Hepatic stellate cell (primary cell): ENCODE results near the gene IL1RN.

ENCODE experiments used
- DNase-seq: peaks from one replicate; pipeline ENCODE4 v3.0.0; 2011; ENCODE audit warnings: low spot score

IL1RN gene

DNA sequence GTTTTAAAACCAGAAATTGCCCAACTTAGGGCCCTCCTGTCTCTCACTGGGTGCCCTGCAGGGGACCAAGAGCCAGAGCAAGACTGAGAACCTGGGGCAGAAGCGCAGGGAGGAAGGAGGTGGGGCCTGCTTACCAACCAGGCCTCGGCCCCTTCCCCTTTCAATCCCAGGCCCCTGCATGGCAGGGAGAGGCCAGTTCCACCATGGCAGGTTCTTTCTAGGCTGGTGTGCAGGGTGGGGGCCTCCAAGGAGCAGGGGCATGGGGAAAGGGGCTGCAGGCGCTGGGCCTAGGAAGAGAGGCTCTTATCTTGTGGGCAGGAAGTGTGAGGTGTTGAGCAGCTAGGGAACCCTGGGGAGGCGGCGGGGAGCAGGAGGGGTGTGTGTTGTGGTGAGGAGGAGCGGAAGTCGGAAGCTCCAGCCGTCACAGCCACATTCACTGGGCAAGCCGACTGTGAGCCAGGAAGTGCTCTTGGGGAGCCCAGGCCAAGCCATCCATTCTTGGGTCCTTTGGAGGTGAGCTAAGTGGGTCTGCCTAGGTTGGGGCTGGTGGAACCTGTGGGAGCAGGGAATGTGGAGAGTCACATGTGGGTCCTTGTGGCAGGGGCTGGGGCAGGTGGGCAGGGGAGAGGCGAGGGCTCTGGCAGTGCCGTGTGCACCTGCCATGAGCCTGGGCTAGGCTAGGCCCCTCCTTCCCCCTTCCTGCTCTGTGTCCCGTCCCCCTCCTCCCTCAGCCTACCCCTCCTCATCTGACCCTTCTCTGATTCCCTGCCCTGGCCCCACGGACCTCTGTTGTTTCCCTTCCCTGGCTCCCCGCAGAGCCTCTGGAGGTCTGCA lies 46.4 kb downstream of the IL1RN start, which contains the start of gene PSD4:
Gene PSD4 (plus strand): TSS at position 430 of the 834 bp plus-strand sequence. CDS start 8,486 bp downstream, outside the sequence.
- DNase-seq: no peak

DNA sequence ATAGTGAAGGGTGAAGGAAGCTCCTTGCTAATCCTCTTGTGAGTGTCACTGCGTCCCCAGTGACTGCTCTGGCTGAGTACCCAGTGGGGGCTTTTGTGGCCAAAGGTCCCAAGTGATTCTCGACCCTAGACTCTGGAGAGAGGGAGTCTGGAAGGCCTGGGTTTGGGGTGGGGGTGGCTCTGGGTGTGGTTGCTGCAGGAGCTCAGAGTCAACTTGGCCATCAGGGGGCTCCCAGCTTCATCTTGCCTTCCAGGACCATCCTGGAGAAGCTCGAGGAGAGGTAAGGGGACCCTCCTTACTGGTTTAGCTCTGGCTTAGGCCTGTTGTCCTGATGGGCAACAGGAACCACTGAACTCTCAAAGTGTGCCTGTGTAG lies 47.0 kb downstream of the IL1RN start:
- DNase-seq: no peak

DNA sequence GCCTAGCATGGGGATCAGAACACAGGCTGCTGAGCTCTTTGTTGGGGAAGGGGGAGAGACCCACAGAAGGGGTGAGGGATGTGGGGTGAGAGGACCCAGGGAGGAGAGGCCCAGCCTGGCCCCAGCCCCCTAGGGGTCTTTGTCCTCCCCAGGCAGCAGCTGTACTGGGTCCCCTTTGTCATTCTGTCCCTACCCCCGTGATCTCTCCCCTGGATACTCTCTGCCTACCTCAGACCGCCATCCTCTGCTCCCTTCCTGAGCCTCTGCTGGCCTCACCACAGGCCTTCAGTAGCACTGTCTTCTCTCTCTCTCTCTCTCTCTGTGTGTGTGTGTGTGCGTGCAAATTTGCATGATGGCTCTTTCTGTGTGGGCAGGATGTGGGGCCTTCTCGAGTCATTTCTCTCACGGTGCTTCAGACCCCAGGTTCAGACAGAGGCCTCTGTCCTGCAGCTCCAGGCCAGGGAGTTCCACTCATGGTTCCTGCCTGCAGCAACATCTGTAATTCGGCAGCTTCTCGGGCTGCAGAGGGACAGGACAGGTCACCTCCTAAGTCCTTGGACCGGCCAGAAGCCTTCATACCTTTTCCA lies 47.7 kb downstream of the IL1RN start:
- DNase-seq: no peak

DNA sequence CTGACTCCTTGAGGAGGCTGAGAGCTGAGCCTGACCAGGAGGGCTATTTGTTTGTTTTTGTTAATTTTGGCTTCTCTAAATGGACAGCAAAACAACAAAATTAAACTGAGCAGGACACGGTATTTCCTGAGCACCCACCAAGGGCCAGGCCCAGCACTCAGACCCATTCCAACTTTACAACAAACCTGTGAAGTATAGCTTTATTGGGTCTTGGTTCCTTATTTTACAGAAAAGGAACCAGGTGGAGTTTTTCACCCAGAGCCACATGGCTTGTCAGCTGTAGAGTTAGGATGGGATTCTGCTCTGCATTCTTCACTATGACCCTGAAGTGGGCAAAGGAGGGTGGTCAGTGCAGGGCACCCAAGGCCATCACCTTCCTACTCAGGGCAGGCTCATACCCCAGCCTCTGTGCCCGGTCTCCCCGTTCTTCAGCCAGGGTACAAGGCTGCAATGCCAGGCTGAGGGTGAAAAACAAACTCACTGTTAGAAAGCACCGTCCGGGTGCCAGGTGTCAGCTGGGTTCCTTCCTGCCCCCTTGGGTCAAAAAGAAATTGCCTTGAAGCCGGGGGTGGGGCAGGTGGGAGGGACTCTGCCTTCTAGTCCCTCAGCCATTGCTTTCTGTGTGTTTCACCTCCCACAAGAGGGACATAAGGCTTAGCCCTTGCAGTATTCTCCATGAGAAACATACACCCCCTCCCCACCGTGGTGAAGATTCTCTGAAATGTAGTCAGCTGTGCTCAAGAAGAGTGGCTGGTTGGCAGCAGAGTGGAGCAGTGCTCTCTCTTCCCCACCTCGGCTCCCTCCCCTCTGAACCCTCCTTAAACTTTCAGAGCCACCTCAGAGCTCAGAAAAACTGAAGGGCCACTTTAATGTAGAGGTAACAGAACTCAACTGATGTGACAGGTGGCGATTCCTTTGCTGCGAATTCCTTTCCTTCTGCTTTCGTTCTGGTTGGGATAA lies 48.6 kb downstream of the IL1RN start:
- DNase-seq: no peak

DNA sequence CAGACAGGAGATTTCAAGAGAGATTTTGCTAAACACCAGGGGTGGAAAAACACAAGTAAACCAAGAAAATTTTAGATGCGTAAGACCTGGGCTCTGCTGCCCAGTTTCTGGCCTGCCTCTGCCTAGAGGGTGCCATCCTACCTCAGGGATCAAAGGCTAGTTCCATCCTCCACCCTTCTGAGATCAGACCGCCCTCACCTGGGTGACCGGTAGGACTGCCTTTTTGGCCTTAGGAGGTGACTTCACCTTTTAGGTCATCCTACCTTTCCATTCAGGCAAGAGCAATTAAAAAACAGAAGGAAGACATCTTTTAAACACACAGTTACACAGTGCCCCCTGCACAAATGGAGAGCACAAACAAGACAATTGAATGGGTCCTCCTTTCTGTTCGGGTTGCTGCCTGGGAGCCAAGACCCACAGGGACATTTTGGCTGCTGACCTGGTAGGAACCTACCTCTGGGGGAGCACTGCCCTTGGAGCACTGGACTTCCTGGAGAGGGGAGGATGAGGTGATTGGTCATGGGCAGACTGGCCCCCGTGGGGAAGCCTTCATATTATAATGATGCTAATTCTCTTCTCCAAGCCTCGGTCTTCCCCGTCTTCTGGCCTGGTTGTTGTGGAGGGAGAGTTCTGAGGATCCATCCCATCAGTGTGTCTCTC lies 49.4 kb downstream of the IL1RN start:
- no peak for DNase-seq

- DNase-seq: no peak
These were observed 50.8 kb downstream of the IL1RN start for GRCh38 chr2:113178069-113178746.

GRCh38 chr2:113178891-113179290 lies 51.5 kb downstream of the IL1RN start:
- DNase-seq: no peak

DNA sequence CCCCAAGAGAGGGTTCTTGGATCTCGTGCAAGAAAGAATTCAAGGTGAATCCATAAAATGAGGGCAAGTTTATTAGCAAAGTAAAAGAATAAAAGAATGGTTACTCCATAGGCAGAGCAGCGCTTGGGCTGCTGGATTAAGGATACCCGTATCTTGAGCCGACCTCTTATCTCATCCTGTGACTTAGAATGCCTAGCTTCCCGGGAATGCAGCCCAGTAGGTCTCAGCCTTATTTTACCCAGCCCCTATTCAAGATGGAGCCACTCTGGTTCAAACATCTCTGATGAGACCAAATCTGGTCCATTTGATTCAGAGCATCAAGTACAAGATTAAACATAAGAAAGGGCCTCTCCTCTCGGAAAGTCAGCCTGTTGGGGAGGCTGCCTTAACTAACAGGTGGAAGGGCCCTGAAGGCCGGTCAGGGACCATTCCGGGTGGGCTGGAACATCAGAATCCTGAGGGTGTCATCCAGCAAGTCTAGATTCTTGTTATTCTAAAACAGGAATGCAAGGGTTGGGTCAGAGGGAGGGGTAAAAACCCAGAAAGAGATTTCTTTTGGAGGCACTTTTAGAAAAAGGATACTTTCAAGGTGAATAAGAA lies 52.1 kb downstream of the IL1RN start:
- no peak for DNase-seq

DNA sequence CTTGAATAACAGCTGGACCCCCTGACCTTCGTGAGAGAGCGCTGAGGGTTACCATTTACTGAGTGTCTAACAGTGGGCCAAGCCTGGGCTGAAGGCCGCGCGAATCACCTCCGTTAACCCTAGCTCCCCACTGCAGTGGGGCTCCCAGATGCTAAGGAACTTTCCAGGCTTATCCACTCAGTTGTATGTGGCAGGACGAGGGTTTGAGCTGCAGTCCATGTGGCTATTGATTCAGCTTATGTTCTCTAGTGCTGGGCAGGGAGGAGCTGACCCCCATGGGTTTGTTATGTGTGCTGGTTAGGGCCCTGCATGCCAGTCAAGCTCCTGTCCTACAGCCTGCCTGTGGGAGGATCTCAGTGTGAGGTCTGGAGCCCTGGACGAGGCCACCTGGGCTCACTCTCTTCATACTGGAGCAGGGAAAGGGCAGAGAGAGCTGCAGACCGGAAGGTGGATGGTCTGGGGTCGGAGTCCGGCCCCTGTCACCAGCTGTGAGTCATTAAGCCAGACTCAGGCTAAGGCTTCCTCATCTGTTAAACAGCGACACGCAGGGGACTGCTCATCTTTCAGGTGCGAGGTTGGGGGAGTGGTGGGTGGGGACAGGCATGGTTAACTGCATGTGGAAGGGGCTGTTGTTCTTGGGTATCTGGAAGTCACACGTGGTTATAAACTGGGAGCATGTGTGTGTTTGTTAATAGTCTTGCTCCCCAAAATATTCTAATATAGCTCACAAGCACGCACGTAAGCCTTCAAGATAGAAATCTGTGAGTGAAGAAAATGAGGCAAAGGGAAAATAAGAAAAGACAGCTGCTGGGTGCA lies 52.9 kb downstream of the IL1RN start:
- DNase-seq: no peak

DNA sequence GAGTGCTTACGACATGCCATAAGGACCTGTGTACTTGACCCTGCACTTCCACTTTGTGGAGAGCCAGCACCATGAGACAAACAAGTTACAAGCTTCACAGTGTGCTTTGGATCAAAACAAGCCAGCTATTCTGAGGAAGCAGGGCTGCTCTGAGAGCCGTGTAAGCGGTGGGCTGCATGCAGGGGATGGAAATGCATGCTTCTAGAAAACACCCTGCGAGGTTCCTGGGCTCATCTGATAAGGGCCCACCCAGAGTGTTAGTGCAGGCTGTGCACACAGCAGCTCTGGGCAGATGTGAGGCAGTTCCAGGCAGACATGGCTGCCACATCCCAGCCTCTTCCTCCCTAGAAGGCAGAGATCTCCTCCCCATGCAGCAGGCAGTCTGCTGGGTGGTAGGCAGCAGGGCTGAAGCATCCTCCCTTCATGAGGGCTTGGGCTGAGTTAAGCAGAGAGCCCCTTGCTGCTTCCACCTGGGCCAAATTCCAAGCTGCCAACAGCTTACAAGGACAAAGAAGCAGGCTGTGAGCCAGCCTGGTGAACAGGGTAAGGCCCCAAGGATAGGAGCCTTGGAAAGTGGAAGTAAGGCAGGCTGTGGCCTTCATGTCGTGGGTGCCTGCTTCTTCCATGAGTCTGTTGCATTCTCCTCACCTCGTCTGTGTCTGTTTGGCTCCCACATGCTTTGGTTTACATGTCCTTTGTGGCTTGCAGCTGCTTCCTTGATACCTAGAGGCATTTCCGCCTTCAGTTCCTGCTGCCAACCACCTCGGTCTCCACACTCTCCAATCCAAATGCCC lies 54.1 kb downstream of the IL1RN start:
- DNase-seq: no peak

DNA sequence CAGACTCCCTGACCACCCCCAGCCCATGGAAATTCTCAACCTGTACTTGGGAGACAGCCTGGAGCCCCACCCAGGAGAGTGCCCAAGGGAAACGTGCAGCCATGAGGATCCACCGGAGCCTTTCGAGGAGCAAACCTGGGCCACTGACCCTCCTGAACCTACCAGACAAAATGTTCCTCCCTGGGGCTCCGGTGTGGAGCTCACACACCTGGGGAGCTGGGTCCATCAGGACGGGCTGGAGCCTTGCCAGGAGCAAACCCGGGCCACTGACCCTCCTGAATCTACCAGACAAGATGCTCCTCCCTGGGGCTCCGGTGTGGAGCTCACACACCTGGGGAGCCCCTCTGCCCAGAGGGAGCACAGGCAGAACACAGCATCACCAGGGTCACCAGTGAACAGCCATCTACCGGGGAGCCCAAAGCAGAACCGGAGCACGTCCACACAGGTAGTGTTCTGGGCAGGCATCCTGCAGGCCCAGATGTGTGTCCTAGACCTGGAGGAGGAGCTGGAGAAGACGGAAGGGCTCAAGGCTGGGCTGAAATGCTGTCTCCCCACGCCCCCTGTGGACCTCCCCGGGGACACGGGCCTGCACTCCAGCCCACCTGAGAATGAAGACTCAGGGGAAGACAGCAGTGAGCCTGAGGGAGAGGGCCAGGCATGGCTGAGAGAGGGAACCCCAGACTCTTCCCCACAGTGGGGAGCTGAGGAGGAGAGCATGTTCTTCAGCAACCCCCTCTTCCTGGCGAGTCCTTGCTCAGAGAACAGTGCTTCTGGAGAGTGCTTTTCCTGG lies 55.3 kb downstream of the IL1RN start:
- no peak for DNase-seq

GRCh38 chr2:113183264-113183663 lies 55.9 kb downstream of the IL1RN start:
- no peak for DNase-seq
